GM12878 (cell line): ENCODE measurements around the gene SNX8. TPM values are rescaled to one million over a fixed set of nuclear protein-coding genes. Genes with fewer than 3 reads are reported as not detected.

ENCODE experiments used
- ATAC-seq: fragments of 200-7000 bp; cut with Tn5 transposase; 3 replicates; pipeline ENCODE4 v1.9.1; 2020; ENCODE audit warnings: mild to moderate bottlenecking, moderate library complexity
- BruUV-seq: library from RNA; stranded (reverse); fragments of 400-500 nt; replicated peaks from 2 replicates; lab custom pipeline; 2021; lab: Mats Ljungman, UMichigan
- CTCF ChIA-PET: fragments of 300-600 bp; sonication (Branson Sonifier 250); formaldehyde crosslinking; extraction: SDS; loops from one replicate; lab custom pipeline; 2021; ENCODE audit warnings: inconsistent platforms; lab: Yijun Ruan, JAX
- POLR2A ChIA-PET: fragments of 350-600 bp; formaldehyde crosslinking; extraction: SDS; loops from one replicate; lab custom pipeline; 2021; ENCODE audit warnings: inconsistent platforms; lab: Charles Lee
- RAD21 ChIA-PET: fragments of 300-600 bp; sonication (Branson Sonifier 250); formaldehyde crosslinking; loops from one replicate; lab custom pipeline; 2023; ENCODE audit warnings: antibody characterized with exemption; ENCODE audit not compliant: unreplicated experiment; lab: Charles Lee
- SMC1A ChIA-PET: fragments of 300-600 bp; sonication (Branson Sonifier 250); formaldehyde crosslinking; loops from one replicate; lab custom pipeline; 2023; ENCODE audit not compliant: unreplicated experiment, uncharacterized antibody; lab: Charles Lee
- DNase-seq: peaks from one replicate; pipeline ENCODE4 v3.0.0-alpha.2; 2011; ENCODE audit warnings: low read depth, low spot score
- FAIRE-seq: peaks from 3 replicates; lab custom pipeline; 2011; peaks lifted over from hg19 to GRCh38; lab: Jason Lieb, UNC
- H2AFZ ChIP-seq: 2 replicates; pipeline ENCODE4 v1.6.0; 2011; ENCODE audit warnings: low read depth, low read length, control low read depth; ENCODE audit not compliant: control insufficient read depth
- H3K27ac ChIP-seq: 2 replicates; pipeline ENCODE4 v1.5.1; 2011; ENCODE audit warnings: control low read depth; ENCODE audit not compliant: control insufficient read depth, insufficient read depth
- H3K27me3 ChIP-seq, 2 experiments: replicated peaks in 1 of 2; 2 replicates each; pipeline versions ENCODE4 v1.6.0 to v1.6.1; 2011; ENCODE audit warnings: low read length in 1 of 2; ENCODE audit not compliant: control insufficient read depth in 2 of 2, insufficient read depth in 2 of 2
- H3K36me3 ChIP-seq, 2 experiments: 2 replicates each; pipeline ENCODE4 v1.5.1; 2011; ENCODE audit warnings: low read length in 1 of 2; ENCODE audit not compliant: control insufficient read depth in 2 of 2, insufficient read depth in 2 of 2
- H3K4me1 ChIP-seq: 2 replicates; pipeline ENCODE4 v1.6.1; 2011; ENCODE audit warnings: mild to moderate bottlenecking, low read length, moderate library complexity, mixed read lengths; ENCODE audit not compliant: control insufficient read depth, insufficient read depth
- H3K4me2 ChIP-seq: 2 replicates; pipeline ENCODE4 v1.6.0; 2011; ENCODE audit warnings: control low read depth; ENCODE audit not compliant: control insufficient read depth, insufficient read depth
- H3K4me3 ChIP-seq: fragments of 200-600 bp; sonication (generic); 2 replicates; pipeline ENCODE4 v1.5.1; 2016
- H3K79me2 ChIP-seq: 2 replicates; pipeline ENCODE4 v1.6.0; 2011; ENCODE audit warnings: low read length; ENCODE audit not compliant: control insufficient read depth, insufficient read depth
- H3K9ac ChIP-seq: 2 replicates; pipeline ENCODE4 v1.8.0; 2011; ENCODE audit warnings: low read length, control low read depth, mixed read lengths; ENCODE audit not compliant: control insufficient read depth, insufficient read depth
- H3K9me3 ChIP-seq: replicated peaks from 3 replicates; pipeline ENCODE4 v1.5.1; 2011; ENCODE audit warnings: mild to moderate bottlenecking, low read length; ENCODE audit not compliant: control insufficient read depth, insufficient read depth
- H4K20me1 ChIP-seq: 2 replicates; pipeline ENCODE4 v1.6.0; 2011; ENCODE audit not compliant: control insufficient read depth, insufficient read depth
- BACH1 ChIP-seq: fragments of 450-650 bp; IDR thresholded peaks from 2 replicates; pipeline ENCODE4 v1.6.1; 2017; ENCODE audit warnings: mild to moderate bottlenecking, borderline replicate concordance
- BCLAF1 ChIP-seq: fragments of 450-650 bp; IDR thresholded peaks from 2 replicates; pipeline ENCODE4 v1.6.1; 2017; ENCODE audit warnings: antibody characterized with exemption, mild to moderate bottlenecking, moderate library complexity
- CBFB ChIP-seq: IDR thresholded peaks from 2 replicates; pipeline ENCODE4 v1.6.1; 2016; ENCODE audit warnings: antibody characterized with exemption, low read depth
- CHD1 ChIP-seq: IDR thresholded peaks from 2 replicates; pipeline ENCODE4 v1.6.1; 2012; ENCODE audit warnings: low read depth, low read length, improper control_type of control experiment
- CREB1 ChIP-seq: IDR thresholded peaks from 2 replicates; pipeline ENCODE4 v1.6.1; 2012; ENCODE audit warnings: low read depth, mild to moderate bottlenecking, inconsistent platforms
- IKZF2 ChIP-seq, 2 experiments: fragments of 450-650 bp; IDR thresholded peaks; 2 replicates each; pipeline ENCODE4 v1.6.1; 2017; ENCODE audit warnings: mild to moderate bottlenecking in 2 of 2, moderate library complexity in 2 of 2
- JUND ChIP-seq: IDR thresholded peaks from 2 replicates; pipeline ENCODE4 v1.6.1; 2012; ENCODE audit warnings: low read depth, mild to moderate bottlenecking, low read length, improper control_type of control experiment, moderate library complexity
- KDM1A ChIP-seq: fragments of 200-600 bp; sonication (generic); IDR thresholded peaks from 2 replicates; pipeline ENCODE4 v1.6.1; 2016; ENCODE audit warnings: borderline replicate concordance
- MEF2A ChIP-seq: IDR thresholded peaks from 2 replicates; pipeline ENCODE4 v1.6.1; 2011; ENCODE audit warnings: low read depth, mild to moderate bottlenecking, low read length, moderate library complexity; ENCODE audit not compliant: insufficient read depth
- NRF1 ChIP-seq: conservative IDR thresholded peaks from 2 replicates; pipeline ENCODE4 v1.6.1; 2011; ENCODE audit warnings: mild to moderate bottlenecking, low read depth, low read length, improper control_type of control experiment
- SKIL ChIP-seq: fragments of 450-650 bp; IDR thresholded peaks from 2 replicates; pipeline ENCODE4 v1.6.1; 2017; ENCODE audit warnings: mild to moderate bottlenecking, low read depth, inconsistent platforms; ENCODE audit not compliant: poor library complexity, severe bottlenecking
- SMAD5 ChIP-seq: IDR thresholded peaks from 2 replicates; pipeline ENCODE4 v1.6.1; 2016; ENCODE audit warnings: antibody characterized with exemption, low read depth
- SMC3 ChIP-seq: IDR thresholded peaks from 2 replicates; pipeline ENCODE4 v1.6.1; 2011; ENCODE audit warnings: low read length, improper control_type of control experiment, borderline replicate concordance
- SRF ChIP-seq, 2 experiments: IDR thresholded peaks; 2 replicates each; pipeline ENCODE4 v1.6.1; 2011; ENCODE audit warnings: low read depth in 2 of 2, low read length in 2 of 2, mild to moderate bottlenecking in 1 of 2, moderate library complexity in 1 of 2
- STAT3 ChIP-seq: IDR thresholded peaks from 2 replicates; pipeline ENCODE4 v1.6.1; 2011; ENCODE audit warnings: low read depth, low read length, improper control_type of control experiment
- SUZ12 ChIP-seq: fragments of 200-600 bp; sonication (generic); IDR thresholded peaks from one replicate; pipeline ENCODE4 v1.6.1; 2018; ENCODE audit warnings: antibody characterized with exemption, mild to moderate bottlenecking; ENCODE audit not compliant: unreplicated experiment
- ZBED1 ChIP-seq: IDR thresholded peaks from 2 replicates; pipeline ENCODE4 v1.6.1; 2016; ENCODE audit warnings: borderline replicate concordance
- ZNF622 ChIP-seq: fragments of 450-650 bp; IDR thresholded peaks from 2 replicates; pipeline ENCODE4 v1.6.1; 2017; ENCODE audit warnings: mild to moderate bottlenecking, inconsistent platforms
- WGBS: methylation state at CpG from one replicate; pipeline ENCODE4 v1.1.6; 2016; ENCODE audit warnings: low lambda C conversion rate; ENCODE audit not compliant: insufficient replicate concordance, insufficient coverage; ENCODE audit errors: missing lambda C conversion rate; 5-methylcytosine and 5-hydroxymethylcytosine counted together
- in situ Hi-C: fragments of 300-500 bp; cut with MboI; formaldehyde crosslinking; loops from 9 replicates; pipeline ENCODE4 v1.14.3; 2018; ENCODE audit warnings: mixed read lengths
- intact Hi-C: fragments of 100-400 bp; cut with micrococcal nuclease; formaldehyde crosslinking; loops from one replicate; pipeline ENCODE4 v1.14.2; 2022; ENCODE audit not compliant: unreplicated experiment
- polyA plus RNA-seq, 11 experiments: library from polyadenylated mRNA; depleted of rRNA in 4 of 11; unstranded in 6 of 11; stranded (reverse) in 5 of 11; fragments of >200 nt; fragmentation: Nextera tagmentation in 4 of 11; fragmentation: Illumina TruSeq in 1 of 11; extraction: Ambion mirVana in 4 of 11; extraction: Trizol in 1 of 11; gene quantifications; 1 replicate in 1 of 11; 2 replicates in 10 of 11; pipeline versions ENCODE4 v1.2.1 to v1.2.3, GENCODE V29; 2011 to 2016; ENCODE audit warnings: inconsistent platforms in 2 of 11, missing spikeins in 2 of 11, low read depth in 1 of 11
- total RNA-seq, 4 experiments: library from RNA; depleted of rRNA in 3 of 4; stranded (reverse); fragments of >200 nt in 3 of 4; fragmentation: Illumina TruSeq in 1 of 4; extraction: Trizol in 1 of 4; gene quantifications; 2 replicates each; pipeline versions ENCODE4 v1.2.1 to v1.2.3, GENCODE V29; 2013 to 2021
- TF ChIP-seq, protein P1 (sequence below): IDR thresholded peaks from 2 replicates; pipeline ENCODE4 v1.6.1; 2011; ENCODE audit warnings: borderline replicate concordance, low read depth, mild to moderate bottlenecking, moderate library complexity, low read length; ENCODE audit not compliant: insufficient read depth, poor library complexity, severe bottlenecking

Gene SNX8
- total and polyA plus RNA-seq, 10 of the 15 experiments (the other 5 are each of a cell fraction or from before 2014, with no cell fraction given), result 6.4 to 210 (median 97.6) TPM

GRCh38 chr7:2290877-2291276 is 23.4 kb downstream of the SNX8 start (continued):
- TF ChIP-seq KDM1A, result no peak
- TF ChIP-seq, all 136 proteins: peak for 0

DNA sequence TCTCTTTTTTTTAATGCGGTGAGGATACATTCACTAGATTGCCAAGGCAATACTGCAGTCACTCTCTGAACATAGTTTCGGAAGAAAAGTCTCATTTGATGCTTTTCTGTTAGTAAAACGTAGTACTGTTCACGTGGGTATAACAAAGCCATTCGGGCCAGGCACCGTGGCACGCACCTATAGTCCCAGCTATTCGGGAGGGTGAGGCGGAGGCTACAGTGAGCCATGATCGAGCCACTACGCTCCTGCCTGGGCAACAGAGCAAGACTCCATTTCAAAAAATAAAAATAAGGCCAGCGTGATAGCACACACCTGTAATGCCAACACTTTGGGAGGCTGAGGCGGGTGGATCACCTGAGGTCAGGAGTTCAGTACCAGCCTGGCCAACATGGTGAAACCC is 24.6 kb downstream of the SNX8 start:
- no peak overlapping the region for H3K4me3 ChIP-seq
- intact Hi-C loops, result no loop called here
- ChIA-PET CTCF (no interaction called here), SMC1A (interaction anchor here (1.7 to 2.7 kb wide), 2 partner anchors 9 to 17 kb away, joined by 4 to 21 read pairs; no protein-coding TSS in a partner anchor), RAD21 (interaction anchor here (2.1 kb wide), 1 partner anchor 29 kb away, joined by 11 read pairs; no protein-coding TSS in a partner anchor), POLR2A (interaction anchor here (1.1 to 1.5 kb wide), 2 partner anchors 9 to 11 kb away, joined by 3 to 6 read pairs; no protein-coding TSS in a partner anchor)
- DNase-seq (no peak), FAIRE-seq (no peak), ATAC-seq (no peak)
- H3K9me3 ChIP-seq, result no peaks in the 10 kb centered on the region
- H3K4me2 ChIP-seq, result no peak overlapping the region
- H3K27me3 ChIP-seq, result no peaks in the 10 kb centered on the region
- no peaks in the 10 kb centered on the region for H4K20me1 ChIP-seq
- H3K79me2 ChIP-seq, result peaks cover 53% of the 10 kb centered on the region
- in situ Hi-C loops, result no loop called here
- peaks cover 18% of the 10 kb centered on the region for H3K4me1 ChIP-seq
- no peak overlapping the region for H3K9ac ChIP-seq
- H3K27ac ChIP-seq, result no peak overlapping the region
- 95% methylated on average over 13 of the region's 13 CpGs for WGBS
- H2AFZ ChIP-seq, result no peak overlapping the region
- peaks cover 3 to 11% of the 10 kb centered on the region in 2 experiments; a peak in 2 of 4 replicates for H3K36me3 ChIP-seq
- no TSS peak for BruUV-seq
- TF ChIP-seq IKZF2 (IDR thresholded peaks at IDR 0.05) (no peak), JUND (no peak), SMAD5 (no peak), NRF1 (no peak), BCLAF1 (no peak), STAT3 (no peak), SUZ12 (no peak), MEF2A (no peak), ZBED1 (no peak), SRF (IDR thresholded peaks at IDR 0.05; ENCODE audit: low read depth in 2 of 2, low read length in 2 of 2) (no peak), SMC3 (no peak), CBFB (no peak), SKIL (no peak), BACH1 (no peak), ZNF622 (no peak), CHD1 (no peak), CREB1 (no peak)
- TF ChIP-seq, protein P1, sequence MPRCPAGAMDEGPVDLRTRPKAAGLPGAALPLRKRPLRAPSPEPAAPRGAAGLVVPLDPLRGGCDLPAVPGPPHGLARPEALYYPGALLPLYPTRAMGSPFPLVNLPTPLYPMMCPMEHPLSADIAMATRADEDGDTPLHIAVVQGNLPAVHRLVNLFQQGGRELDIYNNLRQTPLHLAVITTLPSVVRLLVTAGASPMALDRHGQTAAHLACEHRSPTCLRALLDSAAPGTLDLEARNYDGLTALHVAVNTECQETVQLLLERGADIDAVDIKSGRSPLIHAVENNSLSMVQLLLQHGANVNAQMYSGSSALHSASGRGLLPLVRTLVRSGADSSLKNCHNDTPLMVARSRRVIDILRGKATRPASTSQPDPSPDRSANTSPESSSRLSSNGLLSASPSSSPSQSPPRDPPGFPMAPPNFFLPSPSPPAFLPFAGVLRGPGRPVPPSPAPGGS, result no peak
